GM10266 (cell line): Measurements from ENCODE around the gene HLA-DOA.

ENCODE experiments used
- DNase-seq: peaks from one replicate; pipeline ENCODE4 v3.0.0; 2012; ENCODE audit errors: extremely low spot score
- CTCF ChIP-seq: IDR thresholded peaks from 2 replicates; pipeline ENCODE4 v1.5.1; 2012; ENCODE audit warnings: mild to moderate bottlenecking, low read depth; ENCODE audit not compliant: control insufficient read depth, insufficient read depth; ENCODE audit errors: missing control alignments

Gene HLA-DOA

GRCh38 chr6:33008944-33009861 is at the start of gene HLA-DOA:
TSS of gene HLA-DOA (minus strand) at chr6:33009591.
- no peak for TF ChIP-seq CTCF
- peak; percentile 95 for DNase-seq

DNA sequence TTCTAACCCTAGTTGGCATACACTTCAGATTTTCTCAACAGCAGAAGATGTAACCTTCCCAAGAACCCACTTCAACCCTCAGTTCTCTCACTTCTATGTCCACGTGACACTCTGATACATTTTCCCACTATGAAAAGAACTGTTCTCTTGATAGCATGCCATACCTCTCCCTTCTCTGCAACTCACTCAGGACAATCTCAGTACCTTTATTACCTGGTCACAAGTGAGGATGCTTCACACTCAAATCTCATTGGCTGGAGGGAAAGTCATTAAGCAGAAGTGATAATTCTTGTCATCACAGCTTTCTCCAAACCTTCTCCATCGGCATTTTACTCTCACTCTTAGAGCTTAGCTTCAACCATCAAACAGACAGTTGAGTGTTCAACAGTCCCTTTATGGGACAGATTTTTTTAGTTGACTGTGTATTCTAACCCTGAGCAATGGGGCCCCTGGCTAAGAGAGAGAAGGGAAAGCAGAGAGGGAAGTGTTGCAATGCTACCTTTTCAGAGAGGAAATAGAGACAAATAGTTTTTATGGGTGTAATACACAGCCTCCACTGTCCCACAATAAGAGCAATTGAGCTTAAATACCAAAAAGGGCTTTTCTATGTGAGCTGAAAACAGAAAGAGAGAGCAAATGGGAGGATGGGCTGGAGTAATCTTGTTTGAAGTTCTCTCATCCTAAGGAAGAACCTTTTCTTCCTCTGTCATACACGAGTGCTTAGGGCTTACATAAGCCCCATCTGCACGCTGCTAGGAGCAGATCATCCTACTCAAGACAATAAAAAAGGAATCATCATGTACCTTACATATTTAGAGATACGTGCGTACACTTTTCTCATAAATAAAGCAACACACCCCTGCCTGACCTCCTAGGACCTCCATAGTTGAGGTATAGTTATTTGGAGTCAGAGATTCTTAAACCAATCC is 48.1 kb upstream of the HLA-DOA start:
- no peak for TF ChIP-seq CTCF
- DNase-seq = no peak

- DNase-seq = no peak
- no peak for TF ChIP-seq CTCF
Observed at GRCh38 chr6:33053230-33053629, 43.8 kb upstream of the HLA-DOA start.

GRCh38 chr6:33052627-33053026 is 43.2 kb upstream of the HLA-DOA start:
- TF ChIP-seq CTCF = no peak
- DNase-seq = no peak

GRCh38 chr6:33050014-33050810 is 40.8 kb upstream of the HLA-DOA start:
- no peak for DNase-seq
- TF ChIP-seq CTCF = no peak

GRCh38 chr6:33049323-33050013 is 40.1 kb upstream of the HLA-DOA start:
- TF ChIP-seq CTCF = peak; percentile 43
- no peak for DNase-seq
